Endothelial cell of hepatic sinusoid (primary cell): Measurements from ENCODE around the gene ABCF3.
"Not testable (repeated sequence)": the region's sequence is repeated elsewhere in the genome, so short reads cannot be mapped to it uniquely, and the experiment has no call there.

Experiments
- in situ Hi-C: cut with HindIII; loops from 2 replicates; pipeline ENCODE4 v1.10.0; 2017; ENCODE audit warnings: low sequenced_read_pairs

Gene ABCF3

GRCh38 chr3:184186184-184186901, at the start of gene ABCF3:
TSS of gene ABCF3 (plus strand) at chr3:184186199. CDS start at chr3:184186208, 9 bp downstream.
- in situ Hi-C loops = no loop called here

GRCh38 chr3:184140436-184140835, 45.6 kb upstream of the ABCF3 start:
- in situ Hi-C loops = no loop called here

- in situ Hi-C loops = no loop called here
Measured at GRCh38 chr3:184142199-184142598, 43.8 kb upstream of the ABCF3 start.

GRCh38 chr3:184143327-184143726, 42.7 kb upstream of the ABCF3 start:
- in situ Hi-C loops = no loop called here

GRCh38 chr3:184144505-184144904, 41.5 kb upstream of the ABCF3 start:
- in situ Hi-C loops = no loop called here

- in situ Hi-C loops = loop anchor here (5.0 kb wide), 2 partner anchors 47 to 53 kb away; no protein-coding TSS in a partner anchor
Measured at GRCh38 chr3:184145111-184145524, 40.9 kb upstream of the ABCF3 start.

GRCh38 chr3:184145751-184146270, 40.2 kb upstream of the ABCF3 start:
- in situ Hi-C loops = loop anchor here (5.0 kb wide), 2 partner anchors 46 to 54 kb away; no protein-coding TSS in a partner anchor

GRCh38 chr3:184148076-184148475, 37.9 kb upstream of the ABCF3 start:
- in situ Hi-C loops = loop anchor here (5.0 kb wide), 2 partner anchors 44 to 56 kb away; no protein-coding TSS in a partner anchor

GRCh38 chr3:184149123-184149522, 36.9 kb upstream of the ABCF3 start:
- in situ Hi-C loops = loop anchor here (5.0 kb wide), 2 partner anchors 43 to 57 kb away; no protein-coding TSS in a partner anchor

- in situ Hi-C loops = loop anchor here (5.0 kb wide), 2 partner anchors 43 to 57 kb away; no protein-coding TSS in a partner anchor
Measured at GRCh38 chr3:184149770-184150169, 36.2 kb upstream of the ABCF3 start.

- in situ Hi-C loops = no loop called here
Measured at GRCh38 chr3:184154885-184155643, 30.9 kb upstream of the ABCF3 start, which contains the start of gene DVL3. TSS of gene DVL3 (plus strand) at chr3:184155377. CDS start at chr3:184155636, 259 bp downstream.

- in situ Hi-C loops = no loop called here
Measured at GRCh38 chr3:184155644-184156521, 30.1 kb upstream of the ABCF3 start.

- in situ Hi-C loops = no loop called here
Measured at GRCh38 chr3:184156522-184156955, 29.5 kb upstream of the ABCF3 start.

GRCh38 chr3:184157206-184157605, 28.8 kb upstream of the ABCF3 start:
- in situ Hi-C loops = no loop called here

GRCh38 chr3:184158404-184158803, 27.6 kb upstream of the ABCF3 start:
- in situ Hi-C loops = no loop called here

GRCh38 chr3:184160456-184160855, 25.5 kb upstream of the ABCF3 start:
- in situ Hi-C loops = no loop called here

GRCh38 chr3:184162571-184163070, 23.4 kb upstream of the ABCF3 start:
- in situ Hi-C loops = not testable (repeated sequence)

GRCh38 chr3:184164648-184165330, 21.2 kb upstream of the ABCF3 start:
- in situ Hi-C loops = no loop called here

- in situ Hi-C loops = no loop called here
Measured at GRCh38 chr3:184165543-184165942, 20.5 kb upstream of the ABCF3 start.

GRCh38 chr3:184166671-184167070, 19.3 kb upstream of the ABCF3 start:
- in situ Hi-C loops = no loop called here
